Midbrain (tissue), 1 donor: Measurements from ENCODE around the gene LCOR.
"Not testable (repeated sequence)": the region's sequence is repeated elsewhere in the genome, so short reads cannot be mapped to it uniquely, and the experiment has no call there.

Experiments
- DNase-seq: peaks from one replicate; lab custom pipeline; 2025; lab: John Stamatoyannopoulos, UW

LCOR gene

DNA sequence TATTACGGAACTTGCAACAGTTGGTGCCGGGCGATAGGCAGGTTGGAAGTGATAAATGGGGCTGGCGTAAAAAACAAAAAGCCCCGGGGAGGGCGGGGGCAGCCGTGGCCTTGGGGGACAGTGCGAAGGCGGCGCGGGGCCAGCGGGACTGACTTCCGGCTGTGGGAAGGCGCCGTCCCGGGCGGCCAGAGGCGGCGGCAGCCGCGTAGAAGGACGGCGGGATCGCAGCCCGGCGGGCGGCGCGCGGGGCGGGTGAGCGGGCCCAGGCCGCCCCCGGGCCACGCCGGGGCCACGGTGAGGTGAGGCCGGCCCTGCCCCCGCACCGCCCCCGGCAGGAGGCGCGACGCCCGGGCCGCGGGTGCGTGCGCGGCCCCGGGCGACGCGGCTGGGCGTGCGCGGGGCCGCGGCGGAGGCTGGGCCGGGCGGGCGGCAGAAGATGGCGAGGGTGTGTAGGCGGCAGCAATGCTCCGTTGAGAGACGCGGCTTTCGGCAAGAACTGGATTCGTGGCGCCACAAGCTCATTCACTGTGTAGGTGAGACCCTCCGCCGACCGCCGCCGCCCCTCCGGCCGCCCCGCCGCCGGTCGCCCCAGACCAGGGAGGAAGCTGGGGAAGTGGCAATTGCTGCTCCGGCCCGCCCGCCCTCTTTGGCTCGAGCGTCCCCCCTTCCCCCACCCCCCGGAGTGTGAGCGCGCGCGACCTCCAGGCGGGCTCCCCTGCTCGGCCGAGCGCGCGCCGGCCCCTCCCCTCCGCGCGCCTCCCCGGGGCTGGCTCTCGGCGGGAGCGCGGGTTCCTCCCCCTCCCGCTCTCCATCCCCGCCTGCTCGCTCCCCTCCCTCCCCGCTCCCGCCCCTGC, at the start of gene LCOR:
TSS of gene LCOR (plus strand) at position 432 of the 854 bp plus-strand sequence. CDS start 116,760 bp downstream, outside the sequence.
- DNase-seq = peak; percentile 82

DNA sequence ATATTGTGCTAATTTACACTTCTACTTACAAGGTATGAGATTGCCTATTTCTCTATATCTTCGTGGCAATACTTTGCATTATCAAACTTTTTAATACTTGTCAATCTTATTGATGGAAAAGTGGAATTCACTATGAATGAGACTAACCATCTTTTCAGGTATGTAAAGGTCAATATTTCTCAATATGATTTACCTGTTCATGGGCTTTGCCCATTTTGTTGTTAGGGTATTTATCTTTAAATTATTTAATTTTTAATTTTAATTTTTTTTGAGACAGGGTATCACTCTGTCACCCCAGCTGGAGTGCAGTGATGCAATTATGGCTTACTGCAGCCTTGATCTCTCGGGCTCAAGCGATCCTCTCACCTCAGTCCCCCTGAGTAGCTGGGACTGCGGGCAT, 47.8 kb upstream of the LCOR start:
- DNase-seq = no peak

DNA sequence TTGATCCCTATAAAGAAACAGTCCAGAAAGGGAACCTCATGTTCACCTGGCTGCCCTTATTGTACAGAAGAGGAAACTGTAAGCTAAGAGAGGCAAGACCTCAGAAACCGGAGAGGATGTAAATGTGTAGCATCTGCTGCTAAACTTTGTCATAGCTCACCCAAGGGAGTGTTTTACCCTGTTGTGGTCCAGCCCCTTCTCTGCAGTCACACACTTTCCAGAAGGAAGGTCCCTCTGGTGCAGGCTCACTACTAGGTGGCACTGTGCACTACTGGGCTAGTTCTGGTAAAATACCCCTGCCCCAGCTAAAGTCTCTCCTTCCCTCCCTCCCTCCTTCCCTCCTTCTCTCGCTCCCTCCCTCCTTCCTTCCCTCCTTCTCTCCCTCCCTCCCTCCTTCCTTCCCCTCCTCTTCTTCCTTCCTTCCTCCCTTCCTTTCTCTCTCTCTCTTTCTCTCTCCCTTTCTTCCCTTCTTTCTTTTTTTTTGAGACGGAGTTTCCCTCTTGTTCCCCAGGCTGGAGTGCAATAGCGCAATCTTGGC, 42.5 kb upstream of the LCOR start:
- peak; percentile 19 for DNase-seq

DNA sequence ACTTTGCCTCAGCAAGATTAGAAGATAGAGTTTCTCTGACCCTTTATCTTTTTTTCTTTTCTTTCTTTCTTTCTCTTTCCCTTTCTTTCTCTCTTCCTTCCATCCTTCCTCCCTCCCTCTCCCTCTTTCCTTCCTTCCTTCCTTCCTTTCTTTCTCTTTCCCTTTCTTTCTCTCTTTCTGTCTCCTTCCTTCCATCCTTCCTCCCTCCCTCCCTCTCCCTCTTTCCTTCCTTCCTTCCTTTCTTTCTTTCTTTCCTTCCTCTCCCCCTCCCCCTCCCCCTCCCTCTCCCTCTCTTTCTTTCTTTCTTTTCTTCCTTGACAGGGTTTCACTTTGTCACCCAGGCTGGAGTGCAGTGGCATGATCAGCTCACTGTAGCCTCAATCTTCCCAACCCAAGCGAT, 40.2 kb upstream of the LCOR start:
- no peak for DNase-seq

DNA sequence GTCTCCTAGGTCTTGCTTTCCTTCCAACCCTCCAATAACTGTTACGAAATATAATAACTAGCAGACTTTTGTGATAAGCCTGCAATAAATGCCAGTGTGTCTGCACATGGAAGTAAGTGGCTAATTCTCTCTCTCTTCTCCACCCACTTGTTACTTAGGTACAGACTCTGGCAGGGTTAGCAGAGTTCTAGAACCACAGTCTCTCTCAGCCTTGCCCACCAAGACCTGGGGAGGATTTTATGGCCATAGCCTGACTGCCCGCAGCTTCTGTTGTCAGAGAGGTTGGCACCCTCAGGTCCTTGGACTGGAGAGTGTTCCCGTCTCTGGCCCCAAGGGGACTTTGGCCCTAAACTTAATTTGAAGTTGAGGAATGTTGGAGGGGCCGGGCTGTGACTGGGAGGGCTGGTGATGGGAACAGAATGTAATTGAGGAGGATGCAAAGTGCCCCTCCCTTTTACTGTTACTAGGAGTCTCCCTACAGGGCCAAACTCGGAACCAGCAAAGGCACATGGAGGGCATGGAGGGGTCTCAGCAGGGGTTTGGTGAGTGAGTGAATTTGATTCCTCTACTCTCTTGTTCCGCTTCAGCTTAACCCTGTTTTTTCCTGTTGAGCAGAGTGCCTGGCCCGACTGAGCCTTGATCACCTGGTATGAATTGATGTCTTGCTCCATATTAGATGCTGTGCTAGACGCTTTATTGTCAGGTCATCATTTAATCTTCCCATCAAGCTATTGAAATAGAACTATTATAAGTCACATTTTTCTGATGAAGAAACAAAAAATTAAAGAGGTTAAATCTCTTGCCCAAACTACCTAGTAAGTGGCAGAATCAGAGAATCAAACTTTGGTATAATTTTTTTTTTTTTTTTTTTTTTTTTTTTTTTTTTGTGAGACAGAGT, 37.0 kb upstream of the LCOR start:
- DNase-seq = no peak

DNA sequence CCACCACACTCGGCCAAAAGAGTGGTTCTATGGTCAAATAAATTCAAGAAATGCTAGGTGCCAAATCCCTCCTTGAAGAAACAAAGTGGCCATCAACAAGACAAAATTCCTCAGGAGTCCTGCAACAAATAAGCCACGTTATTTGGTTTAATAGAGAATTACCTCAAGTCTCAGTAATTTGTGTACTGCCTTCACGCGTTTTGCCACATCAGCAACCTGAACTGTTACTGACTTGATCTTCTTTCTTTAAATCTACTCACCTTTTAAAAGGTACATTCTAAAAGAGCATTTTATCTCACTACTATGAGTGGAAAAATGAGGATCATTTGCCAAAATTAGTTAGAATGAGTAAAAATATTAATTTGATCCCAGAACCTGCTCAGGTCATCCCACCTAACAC, 34.6 kb upstream of the LCOR start:
- no peak for DNase-seq

DNA sequence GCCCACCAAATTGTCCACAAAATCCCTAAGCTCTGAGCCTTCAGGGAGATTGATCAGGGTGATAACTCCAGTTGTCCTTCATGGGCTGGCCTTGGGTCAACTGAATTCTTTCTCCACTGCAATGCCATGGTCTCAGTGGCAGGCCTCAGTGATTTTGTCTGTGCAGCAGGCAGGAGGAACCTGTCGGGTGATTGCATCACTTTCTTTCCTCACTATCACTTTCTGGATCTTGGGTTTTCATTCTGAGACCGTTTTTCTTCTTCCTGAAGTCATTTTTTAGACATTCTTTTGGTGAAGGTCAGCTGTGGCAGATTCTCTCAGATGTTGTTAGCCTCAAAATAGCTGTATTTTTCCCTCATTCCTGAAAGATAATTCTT, 28.8 kb upstream of the LCOR start:
- DNase-seq = no peak

DNA sequence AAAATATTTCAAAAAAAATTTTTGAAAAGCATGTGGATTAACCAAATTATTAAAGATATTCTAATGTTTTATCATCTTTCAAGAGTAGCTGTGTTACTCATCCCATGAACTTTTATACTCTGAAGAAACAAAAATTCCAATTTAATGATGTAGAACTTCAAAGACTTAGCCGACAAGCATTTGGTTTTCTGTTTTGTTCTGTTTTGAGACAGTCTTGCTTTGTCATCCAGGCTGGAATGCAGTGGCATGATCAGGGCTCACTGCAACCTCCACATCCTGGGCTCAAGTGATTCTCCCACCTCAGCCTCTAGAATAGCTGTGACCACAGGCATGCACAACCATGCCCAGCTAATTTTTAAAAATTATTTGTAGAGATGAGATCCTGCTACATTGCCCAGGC, 17.8 kb upstream of the LCOR start:
- DNase-seq = no peak

DNA sequence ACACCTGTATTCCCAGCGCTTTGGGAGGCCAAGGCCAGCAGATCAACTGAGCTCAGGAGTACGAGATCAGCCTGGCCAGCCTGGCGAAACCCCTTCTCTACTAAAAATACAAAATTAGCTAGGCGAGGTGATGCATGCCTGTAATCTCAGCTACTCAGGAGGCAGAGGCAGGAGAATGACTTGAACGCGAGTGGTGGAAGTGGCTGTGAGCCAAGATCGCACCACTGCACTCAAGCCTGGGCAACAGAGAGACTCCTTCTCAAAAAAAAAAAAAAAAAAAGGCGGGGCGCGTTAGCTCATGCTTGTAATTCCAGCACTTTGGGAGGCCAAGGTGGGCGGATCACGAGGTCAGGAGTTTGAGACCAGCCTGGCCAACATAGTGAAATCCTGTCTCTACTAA, 13.1 kb upstream of the LCOR start:
- DNase-seq = not testable (repeated sequence)

DNA sequence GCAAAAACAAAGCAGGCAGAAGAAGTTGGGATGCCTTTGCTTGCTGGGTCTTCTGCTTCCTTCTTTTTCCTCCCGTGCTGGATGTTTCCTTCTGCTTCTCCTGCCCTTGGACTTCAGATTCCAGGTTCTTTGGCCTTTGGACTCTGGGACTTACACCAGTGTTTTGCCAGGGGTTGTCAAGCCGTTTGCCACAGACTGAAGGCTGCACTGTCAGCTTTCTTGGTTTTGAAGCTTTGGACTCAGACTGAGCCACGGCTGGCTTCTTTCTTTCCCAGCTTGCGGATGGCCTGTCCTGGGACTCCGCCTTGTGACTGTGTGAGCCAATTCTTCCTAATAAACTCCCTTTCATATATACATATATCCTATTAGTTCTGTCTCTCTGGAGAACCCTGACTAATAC, 11.3 kb upstream of the LCOR start:
- no peak for DNase-seq

DNA sequence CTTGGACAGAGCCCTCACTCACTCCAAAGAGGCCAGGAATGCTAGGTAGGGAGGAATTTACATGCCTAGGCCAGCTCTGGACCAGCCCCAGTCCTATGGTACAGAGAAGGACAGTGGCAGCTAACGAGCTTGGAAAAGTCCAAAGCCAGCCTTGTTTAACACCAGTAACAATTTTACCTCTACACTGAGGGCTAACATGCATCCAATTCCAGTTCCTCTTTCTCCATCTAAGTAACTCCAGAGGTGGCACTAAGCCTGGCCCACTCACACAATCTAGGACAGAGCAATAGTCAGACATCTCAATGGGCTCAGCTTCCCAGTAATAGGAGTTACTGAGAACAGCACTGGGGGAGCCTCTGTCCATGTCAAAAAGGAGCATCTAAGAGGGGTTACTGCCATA, 5.7 kb upstream of the LCOR start:
- no peak for DNase-seq

DNA sequence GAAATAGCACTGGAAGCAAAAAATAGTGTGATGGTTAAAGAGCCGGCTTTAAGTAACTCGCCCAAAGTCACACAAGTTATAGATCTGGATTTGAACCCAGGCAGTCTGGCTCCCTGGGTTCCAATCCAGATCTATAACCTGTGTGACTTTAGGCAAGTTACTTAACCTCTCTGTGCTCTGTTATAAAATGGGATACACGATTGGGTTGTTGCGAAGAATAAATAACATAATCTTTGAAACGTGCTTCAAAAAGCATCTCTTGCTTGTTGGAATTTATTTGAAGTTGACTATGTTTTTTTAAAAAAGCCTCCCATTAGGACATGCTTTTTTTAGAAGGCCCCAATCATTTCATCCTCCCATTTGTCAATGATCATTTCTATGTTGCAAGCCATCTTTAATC, 3.5 kb upstream of the LCOR start:
- DNase-seq = no peak

DNA sequence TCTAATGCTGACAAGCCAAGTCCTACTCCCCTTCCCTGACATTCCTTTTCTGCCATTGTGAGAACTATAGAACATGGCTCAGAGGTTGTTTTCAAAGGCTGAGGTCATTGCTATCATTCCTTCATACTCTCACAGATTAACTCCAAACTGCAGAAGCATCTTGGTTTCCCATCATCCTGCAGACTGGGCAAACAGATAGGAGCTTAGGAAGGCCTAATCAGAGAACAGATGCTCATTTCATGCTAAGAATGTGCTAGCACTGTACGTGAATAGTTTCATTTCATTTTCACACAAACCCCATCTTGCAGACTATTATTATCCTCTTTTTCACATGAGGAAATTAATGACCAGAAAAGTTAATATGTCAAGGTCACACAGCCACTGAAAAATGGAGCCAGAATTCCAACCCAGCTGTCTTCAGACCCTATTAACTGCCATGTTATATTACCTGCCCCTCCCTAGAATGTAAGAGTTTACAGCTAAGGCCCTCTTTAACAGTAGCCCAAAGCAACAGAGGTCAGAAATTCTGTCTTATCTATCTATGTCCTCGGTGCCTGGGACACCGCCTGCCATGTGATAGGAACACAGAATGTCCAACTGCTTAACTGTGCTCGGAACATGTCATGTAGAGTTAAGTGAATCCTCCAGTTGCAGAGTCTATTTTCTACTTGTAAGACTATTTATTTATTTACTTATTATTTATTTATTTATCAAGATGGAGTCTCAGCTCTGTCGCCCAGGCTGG, 2.9 kb upstream of the LCOR start:
- no peak for DNase-seq

DNA sequence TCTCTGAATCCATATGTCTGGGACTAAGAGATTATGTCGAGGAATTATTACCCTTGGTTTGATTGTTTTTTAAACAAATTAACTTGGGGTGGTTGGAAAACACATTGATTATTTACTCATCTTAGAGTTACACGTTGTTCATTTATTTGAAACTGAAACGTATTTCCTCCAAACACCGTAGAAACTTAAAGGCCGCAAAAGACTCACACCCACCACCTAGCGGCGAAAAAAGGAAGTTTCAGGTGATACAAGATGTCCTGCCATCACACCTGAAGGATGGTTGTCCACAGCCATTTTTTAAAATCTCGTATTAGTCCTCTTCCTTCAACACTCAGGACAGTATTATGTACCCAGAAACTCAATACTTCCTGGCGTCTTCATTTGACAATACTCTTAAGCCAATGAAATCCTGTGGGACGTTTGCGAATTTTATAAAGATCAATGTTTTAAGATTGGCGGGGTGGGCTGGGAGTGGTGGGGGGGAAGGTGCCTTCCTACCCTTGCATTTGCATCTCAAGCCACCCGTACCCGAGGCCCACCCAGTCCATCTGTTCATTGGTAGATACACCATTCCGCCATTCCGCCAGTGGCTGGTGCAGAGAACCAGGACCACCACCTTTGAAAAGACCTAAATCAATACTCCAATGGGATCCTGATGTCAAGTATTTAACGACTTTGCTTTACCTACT, 1.4 kb upstream of the LCOR start:
- DNase-seq = peak; percentile 45

DNA sequence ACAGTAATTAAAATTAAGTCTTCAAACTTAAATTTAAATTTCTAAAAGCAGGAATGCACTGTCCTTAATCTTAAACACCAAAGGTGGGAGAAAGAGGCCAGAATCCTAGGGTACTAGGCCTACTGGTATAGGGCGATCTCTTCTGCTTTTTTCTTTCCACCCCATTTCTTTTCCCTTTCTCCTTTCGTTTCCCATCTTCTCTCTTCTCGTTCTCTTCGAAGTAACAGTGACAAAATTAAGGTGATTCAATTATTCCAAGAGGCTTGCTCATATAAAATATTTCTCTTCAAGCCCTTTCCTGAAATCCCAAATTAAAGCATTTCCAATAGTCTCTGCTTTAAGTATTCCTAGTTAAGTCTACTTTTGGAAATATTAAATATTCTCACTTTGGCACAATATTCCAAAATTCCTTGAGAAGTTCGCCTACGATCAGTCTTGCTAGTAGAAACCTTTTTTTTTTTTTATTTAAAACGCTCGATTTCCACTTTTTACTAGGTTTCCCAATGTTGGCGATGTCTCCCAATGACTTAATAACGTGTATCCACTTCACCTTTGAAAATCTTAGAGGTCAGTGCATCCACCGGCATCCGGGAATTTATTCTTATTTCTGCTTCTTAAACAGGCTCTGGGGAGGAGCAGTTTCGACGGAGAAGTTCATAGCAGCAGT, 765 bp upstream of the LCOR start:
- DNase-seq = no peak

DNA sequence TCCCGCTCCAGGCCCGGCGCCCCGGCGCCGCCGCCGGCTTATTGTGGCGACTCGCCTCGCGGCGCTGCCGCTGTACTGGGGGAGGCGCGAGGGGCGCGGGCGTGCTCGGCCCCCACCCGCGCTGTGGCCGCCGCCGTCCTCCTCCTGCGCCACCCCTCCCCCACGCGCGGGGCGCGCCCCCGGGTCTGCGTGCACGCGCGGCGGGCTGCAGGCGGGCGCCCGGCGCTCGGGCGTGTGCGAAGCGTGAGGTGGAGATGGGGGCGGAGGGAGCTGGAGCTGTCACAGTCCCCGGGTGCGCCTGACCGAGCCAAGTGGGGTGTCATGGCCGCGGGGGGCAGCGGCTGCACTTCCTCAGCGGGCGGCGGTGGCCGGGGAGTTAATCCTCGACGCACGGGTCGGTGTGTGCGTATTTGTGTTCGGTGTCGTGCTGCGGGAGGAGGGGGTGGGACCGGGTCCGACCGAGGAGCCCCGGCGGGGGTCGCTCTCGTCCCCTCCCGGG, 672 bp downstream of the LCOR start:
- DNase-seq = peak; percentile 73

DNA sequence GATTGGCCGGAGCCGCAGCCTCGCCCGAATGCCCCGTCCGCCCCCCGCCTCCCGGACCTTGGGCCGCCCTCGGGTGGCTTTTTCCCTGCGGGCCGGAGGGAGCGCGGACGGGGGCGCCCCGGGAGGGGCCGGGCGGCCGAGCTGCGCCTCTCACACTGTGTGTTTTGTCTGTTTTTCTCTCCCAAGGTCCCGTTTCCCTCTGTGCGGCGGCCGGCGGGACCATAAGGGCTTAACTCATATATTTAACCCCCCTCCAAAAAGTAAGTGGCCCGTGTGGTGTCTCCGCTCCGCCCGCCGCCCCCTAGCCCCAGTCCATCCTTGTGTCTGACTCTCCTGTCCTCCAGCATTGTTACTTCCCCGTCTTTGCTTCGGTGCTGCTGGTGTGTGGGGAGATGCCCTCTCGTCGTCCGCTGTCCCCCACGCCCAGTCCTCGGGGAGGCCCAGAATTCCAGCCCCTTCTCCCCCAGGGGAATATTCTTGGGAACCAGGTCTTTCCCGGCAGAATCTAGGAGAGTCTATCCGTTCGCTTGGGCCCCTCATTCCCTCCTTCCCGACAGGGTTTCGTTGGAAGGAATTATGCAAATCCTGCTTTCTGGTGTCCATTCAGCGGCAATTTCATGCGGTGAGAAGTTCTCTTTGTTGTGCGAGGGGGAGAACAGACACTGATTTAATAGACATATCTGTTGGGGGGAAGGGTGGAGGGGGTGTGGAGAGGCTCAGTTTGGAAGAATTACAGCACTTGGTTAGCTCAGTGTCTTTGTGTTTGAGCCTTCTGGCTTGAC, 1.3 kb downstream of the LCOR start:
- DNase-seq = peak; percentile 53

DNA sequence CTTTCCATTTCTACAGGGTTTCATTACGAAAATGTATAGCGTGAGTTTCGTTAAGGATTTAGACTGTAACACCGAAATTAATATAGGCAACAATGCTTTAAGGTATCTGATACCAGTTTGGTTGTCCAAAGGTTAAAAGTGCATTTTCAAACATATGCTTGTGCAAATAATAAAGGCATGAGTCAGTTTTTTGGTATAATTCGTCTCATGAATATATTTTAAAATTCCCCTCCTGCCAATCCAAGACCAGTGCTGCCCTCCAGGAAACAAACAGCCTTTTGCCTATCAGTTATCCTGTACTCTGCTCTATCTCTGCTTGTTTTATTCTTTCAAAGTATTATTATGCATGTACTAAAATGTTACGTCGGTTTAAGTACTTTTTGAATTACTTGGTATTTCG, 2.0 kb downstream of the LCOR start:
- no peak for DNase-seq

DNA sequence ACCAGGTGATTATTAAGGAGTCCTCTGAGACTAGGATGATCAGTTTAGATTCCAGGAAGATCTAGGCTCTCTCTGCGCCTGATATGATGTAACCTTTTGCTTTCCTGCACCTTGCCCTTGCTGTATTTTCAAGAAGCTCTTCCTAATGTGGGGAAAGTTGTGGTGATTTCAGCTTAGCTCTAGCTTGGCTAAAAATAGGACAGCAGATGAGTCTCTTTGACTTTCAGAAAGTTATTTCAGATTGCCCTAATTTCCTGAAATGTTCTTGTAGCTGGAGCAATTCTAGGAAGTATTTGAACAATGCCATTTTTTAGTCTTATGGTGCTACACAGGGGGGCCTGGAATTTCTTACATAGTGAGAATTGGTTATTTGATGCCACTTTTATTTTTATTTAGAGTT, 3.8 kb downstream of the LCOR start:
- no peak for DNase-seq

DNA sequence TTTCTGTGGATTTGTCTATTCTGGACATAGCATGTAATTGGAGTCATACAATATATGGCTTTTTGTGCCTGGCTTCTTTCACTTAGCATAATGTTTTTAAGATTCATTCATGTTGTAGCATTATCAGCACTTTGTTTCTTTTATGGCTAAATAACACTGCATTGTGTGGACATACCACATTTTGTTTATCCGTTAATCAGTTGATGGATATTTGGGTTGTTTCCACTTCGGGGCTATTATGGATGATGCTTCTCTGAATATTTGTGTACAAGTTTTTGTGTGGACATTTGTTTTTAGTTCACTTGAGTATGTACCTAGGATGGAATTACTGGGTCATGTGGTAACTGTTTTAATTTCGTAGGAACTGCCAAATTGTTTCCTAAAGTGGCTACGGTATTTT, 6.4 kb downstream of the LCOR start:
- no peak for DNase-seq
